ENCODE measurements around the gene ADCYAP1R1.

Gene ADCYAP1R1

GRCh38 chr7:31102151-31102972, 50.3 kb downstream of the ADCYAP1R1 start:
- Histone ChIP-seq H2AFZ (ENCODE audit: low read length) (no peak overlapping the region), H3K4me1 (ENCODE audit: control insufficient read depth in 2 of 2, insufficient read depth in 1 of 2, low read depth in 1 of 2, low read length in 2 of 2) (no peaks in the 10 kb centered on the region), H3K14ac (ENCODE audit: low read length) (no peak overlapping the region), H2BK120ac (ENCODE audit: low read depth, low read length) (peak overlapping the region; percentile 54), H3K4me2 (ENCODE audit: insufficient read depth, low read length, poor library complexity, severe bottlenecking) (no peak overlapping the region), H3K27me3 (ENCODE audit: control insufficient read depth in 3 of 3, insufficient read depth in 3 of 3, low read depth in 1 of 3, low read length in 3 of 3) (no peaks in the 10 kb centered on the region), H3K27ac (replicated peaks; ENCODE audit: low read length) (no peak overlapping the region), H3K9ac (ENCODE audit: low read depth, low read length, poor library complexity) (peak overlapping the region; percentile 12), H4K8ac (ENCODE audit: low read depth, low read length) (peak overlapping the region; percentile 75), H3K9me3 (replicated peaks in 1 of 2; ENCODE audit: control insufficient read depth in 2 of 2, insufficient read depth in 1 of 2, low read depth in 1 of 2, low read length in 2 of 2) (no peaks in the 10 kb centered on the region), H3K36me3 (replicated peaks in 1 of 2; ENCODE audit: control insufficient read depth in 2 of 2, insufficient read depth in 2 of 2, low read length in 2 of 2) (no peaks in the 10 kb centered on the region), H2AK5ac (ENCODE audit: low read depth, low read length) (peak overlapping the region; percentile 74), H4K91ac (ENCODE audit: low read depth, low read length, poor library complexity) (no peak overlapping the region), H2BK5ac (ENCODE audit: low read length) (no peak overlapping the region), H3K18ac (ENCODE audit: low read length) (peak overlapping the region; percentile 27), H3K4ac (ENCODE audit: low read length) (no peak overlapping the region), H3K4me3 (ENCODE audit: low read length in 2 of 2) (no peak overlapping the region), H2BK15ac (ENCODE audit: low read length) (no peak overlapping the region), H2BK12ac (ENCODE audit: low read length) (no peak overlapping the region), H3K23ac (ENCODE audit: low read depth, low read length, poor library complexity) (no peak overlapping the region), H3K79me1 (ENCODE audit: low read depth, low read length) (no peaks in the 10 kb centered on the region)
- no CpG with 5 or more reads among the region's 12 CpGs for WGBS, 2 donors (ENCODE audit: extremely low coverage in 2 of 2, insufficient read length in 2 of 2, insufficient replicate concordance in 1 of 2)
- no peak for DNase-seq (ENCODE audit: low spot score)

- no peak for DNase-seq (ENCODE audit: low spot score)
- Histone ChIP-seq H3K27ac (replicated peaks; ENCODE audit: low read length) (no peak overlapping the region), H2AK5ac (ENCODE audit: low read depth, low read length) (no peak overlapping the region)
Observed at GRCh38 chr7:31102973-31103850, 51.1 kb downstream of the ADCYAP1R1 start.

GRCh38 chr7:31104361-31105255, 52.5 kb downstream of the ADCYAP1R1 start:
- no peaks in the 10 kb centered on the region for H3K79me1 ChIP-seq (ENCODE audit: low read depth, low read length)
- no peaks in the 10 kb centered on the region for H3K36me3 ChIP-seq (replicated peaks in 1 of 2; ENCODE audit: control insufficient read depth in 2 of 2, insufficient read depth in 2 of 2, low read length in 2 of 2)
- H2AK5ac ChIP-seq (ENCODE audit: low read depth, low read length) = no peak overlapping the region
- no peak overlapping the region for H3K18ac ChIP-seq (ENCODE audit: low read length)
- H3K14ac ChIP-seq (ENCODE audit: low read length) = no peak overlapping the region
- H2BK12ac ChIP-seq (ENCODE audit: low read length) = no peak overlapping the region
- H2BK15ac ChIP-seq (ENCODE audit: low read length) = no peak overlapping the region
- H3K4me3 ChIP-seq (ENCODE audit: low read length in 2 of 2) = no peak overlapping the region
- no CpG with 5 or more reads among the region's 8 CpGs for WGBS, 2 donors (ENCODE audit: extremely low coverage in 2 of 2, insufficient read length in 2 of 2, insufficient replicate concordance in 1 of 2)
- no peaks in the 10 kb centered on the region for H3K9me3 ChIP-seq (replicated peaks in 1 of 2; ENCODE audit: control insufficient read depth in 2 of 2, insufficient read depth in 1 of 2, low read depth in 1 of 2, low read length in 2 of 2)
- H3K4me1 ChIP-seq (ENCODE audit: control insufficient read depth in 2 of 2, insufficient read depth in 1 of 2, low read depth in 1 of 2, low read length in 2 of 2) = no peaks in the 10 kb centered on the region
- H2BK5ac ChIP-seq (ENCODE audit: low read length) = no peak overlapping the region
- H3K23ac ChIP-seq (ENCODE audit: low read depth, low read length, poor library complexity) = no peak overlapping the region
- no peak overlapping the region for H4K8ac ChIP-seq (ENCODE audit: low read depth, low read length)
- H2BK120ac ChIP-seq (ENCODE audit: low read depth, low read length) = no peak overlapping the region
- no peak overlapping the region for H2AFZ ChIP-seq (ENCODE audit: low read length)
- no peak for DNase-seq (ENCODE audit: low spot score)
- no peak overlapping the region for H3K9ac ChIP-seq (ENCODE audit: low read depth, low read length, poor library complexity)
- peaks cover 0 to 3% (median 0%) of the 10 kb centered on the region in 3 experiments for H3K27me3 ChIP-seq (ENCODE audit: control insufficient read depth in 3 of 3, insufficient read depth in 3 of 3, low read depth in 1 of 3, low read length in 3 of 3)
- H4K91ac ChIP-seq (ENCODE audit: low read depth, low read length, poor library complexity) = no peak overlapping the region
- H3K27ac ChIP-seq (replicated peaks; ENCODE audit: low read length) = no peak overlapping the region
- no peak overlapping the region for H3K4ac ChIP-seq (ENCODE audit: low read length)
- no peak overlapping the region for H3K4me2 ChIP-seq (ENCODE audit: insufficient read depth, low read length, poor library complexity, severe bottlenecking)

More at GRCh38 chr7:31102973-31103850, 51.1 kb downstream of the ADCYAP1R1 start:
- no peak overlapping the region for H4K91ac ChIP-seq (ENCODE audit: low read depth, low read length, poor library complexity)
- H3K36me3 ChIP-seq (replicated peaks in 1 of 2; ENCODE audit: control insufficient read depth in 2 of 2, insufficient read depth in 2 of 2, low read length in 2 of 2) = no peaks in the 10 kb centered on the region
- WGBS, 2 donors (ENCODE audit: extremely low coverage in 2 of 2, insufficient read length in 2 of 2, insufficient replicate concordance in 1 of 2) = no CpG with 5 or more reads among the region's 9 CpGs
- H3K79me1 ChIP-seq (ENCODE audit: low read depth, low read length) = no peaks in the 10 kb centered on the region
- H3K23ac ChIP-seq (ENCODE audit: low read depth, low read length, poor library complexity) = no peak overlapping the region
- H3K27me3 ChIP-seq (ENCODE audit: control insufficient read depth in 3 of 3, insufficient read depth in 3 of 3, low read depth in 1 of 3, low read length in 3 of 3) = peaks cover 0 to under 1% (median 0%) of the 10 kb centered on the region in 3 experiments
- no peak overlapping the region for H2AFZ ChIP-seq (ENCODE audit: low read length)
- H3K4me2 ChIP-seq (ENCODE audit: insufficient read depth, low read length, poor library complexity, severe bottlenecking) = no peak overlapping the region
- no peak overlapping the region for H2BK5ac ChIP-seq (ENCODE audit: low read length)
- H2BK12ac ChIP-seq (ENCODE audit: low read length) = no peak overlapping the region
- H2BK120ac ChIP-seq (ENCODE audit: low read depth, low read length) = no peak overlapping the region
- no peak overlapping the region for H2BK15ac ChIP-seq (ENCODE audit: low read length)
- no peaks in the 10 kb centered on the region for H3K9me3 ChIP-seq (replicated peaks in 1 of 2; ENCODE audit: control insufficient read depth in 2 of 2, insufficient read depth in 1 of 2, low read depth in 1 of 2, low read length in 2 of 2)
- H3K4me3 ChIP-seq (ENCODE audit: low read length in 2 of 2) = no peak overlapping the region
- H3K4me1 ChIP-seq (ENCODE audit: control insufficient read depth in 2 of 2, insufficient read depth in 1 of 2, low read depth in 1 of 2, low read length in 2 of 2) = no peaks in the 10 kb centered on the region
- no peak overlapping the region for H3K4ac ChIP-seq (ENCODE audit: low read length)
- H4K8ac ChIP-seq (ENCODE audit: low read depth, low read length) = no peak overlapping the region
- no peak overlapping the region for H3K18ac ChIP-seq (ENCODE audit: low read length)
- no peak overlapping the region for H3K9ac ChIP-seq (ENCODE audit: low read depth, low read length, poor library complexity)
- no peak overlapping the region for H3K14ac ChIP-seq (ENCODE audit: low read length)

Data from neuronal stem cell (in vitro differentiated cells).